Trophoblast cell (in vitro differentiated cells and primary cell): Measurements from ENCODE around the gene PHKB.

Experiments
- DNase-seq, 2 donors: peaks; one replicate each; pipeline ENCODE4 v3.0.0-alpha.2; 2016
- H2AFZ ChIP-seq: 2 replicates; pipeline ENCODE4 v1.6.1; 2013; ENCODE audit warnings: low read length, moderate library complexity, mild to moderate bottlenecking; ENCODE audit not compliant: insufficient read depth, poor library complexity
- H2AK5ac ChIP-seq: 2 replicates; pipeline ENCODE4 v1.6.1; 2013; ENCODE audit warnings: mild to moderate bottlenecking, low read length
- H2BK120ac ChIP-seq: 2 replicates; pipeline ENCODE4 v1.6.1; 2013; ENCODE audit warnings: low read length, mild to moderate bottlenecking, moderate library complexity; ENCODE audit not compliant: insufficient read depth, poor library complexity
- H2BK12ac ChIP-seq: 2 replicates; pipeline ENCODE4 v1.6.1; 2013; ENCODE audit warnings: mild to moderate bottlenecking, low read length, moderate library complexity
- H2BK5ac ChIP-seq: 2 replicates; pipeline ENCODE4 v1.6.1; 2013; ENCODE audit warnings: low read length, low read depth, moderate library complexity, mild to moderate bottlenecking; ENCODE audit not compliant: poor library complexity
- H3K14ac ChIP-seq: 2 replicates; pipeline ENCODE4 v1.6.1; 2013; ENCODE audit warnings: mild to moderate bottlenecking, low read length
- H3K18ac ChIP-seq: 2 replicates; pipeline ENCODE4 v1.6.1; 2013; ENCODE audit warnings: mild to moderate bottlenecking, low read length
- H3K23ac ChIP-seq: 2 replicates; pipeline ENCODE4 v1.6.1; 2013; ENCODE audit warnings: low read length
- H3K27ac ChIP-seq: 2 replicates; pipeline ENCODE4 v1.5.1; 2013; ENCODE audit warnings: low read depth, mild to moderate bottlenecking, inconsistent platforms, low read length, moderate library complexity
- H3K27me3 ChIP-seq: 2 replicates; pipeline ENCODE4 v1.6.1; 2013; ENCODE audit warnings: inconsistent platforms, mild to moderate bottlenecking, low read length, moderate library complexity; ENCODE audit not compliant: insufficient read depth
- H3K36me3 ChIP-seq, 2 experiments: 1 replicate in 1 of 2; 2 replicates in 1 of 2; pipeline ENCODE4 v1.6.1; 2013; ENCODE audit warnings: low read length in 2 of 2, mild to moderate bottlenecking in 2 of 2, moderate library complexity in 1 of 2; ENCODE audit not compliant: insufficient read depth in 2 of 2, control insufficient read depth in 1 of 2
- H3K4ac ChIP-seq: 2 replicates; pipeline ENCODE4 v1.6.1; 2013; ENCODE audit warnings: low read depth, mild to moderate bottlenecking, low read length, moderate library complexity
- H3K4me1 ChIP-seq, 2 experiments: 1 replicate in 1 of 2; 2 replicates in 1 of 2; pipeline ENCODE4 v1.6.1; 2013; ENCODE audit warnings: low read length in 2 of 2, mild to moderate bottlenecking in 2 of 2, moderate library complexity in 1 of 2; ENCODE audit not compliant: insufficient read depth in 2 of 2, control insufficient read depth in 1 of 2
- H3K4me2 ChIP-seq: 2 replicates; pipeline ENCODE4 v1.6.1; 2013; ENCODE audit warnings: inconsistent platforms, mild to moderate bottlenecking, low read length, moderate library complexity
- H3K4me3 ChIP-seq: 2 replicates; pipeline ENCODE4 v1.5.1; 2013; ENCODE audit warnings: mild to moderate bottlenecking, low read depth, low read length, inconsistent platforms
- H3K79me1 ChIP-seq: one replicate; pipeline ENCODE4 v1.6.1; 2013; ENCODE audit warnings: low read length
- H3K79me2 ChIP-seq: 2 replicates; pipeline ENCODE4 v1.6.1; 2013; ENCODE audit warnings: low read length, mild to moderate bottlenecking; ENCODE audit not compliant: control insufficient read depth, insufficient read depth, poor library complexity
- H3K9ac ChIP-seq: 2 replicates; pipeline ENCODE4 v1.6.1; 2013; ENCODE audit warnings: mild to moderate bottlenecking, low read length
- H3K9me3 ChIP-seq: 2 replicates; pipeline ENCODE4 v1.6.1; 2013; ENCODE audit warnings: low read depth, mild to moderate bottlenecking, control low read depth, inconsistent platforms, low read length; ENCODE audit not compliant: insufficient read depth
- H4K12ac ChIP-seq: 2 replicates; pipeline ENCODE4 v1.6.1; 2013; ENCODE audit warnings: low read depth, mild to moderate bottlenecking, low read length, moderate library complexity
- H4K8ac ChIP-seq: 2 replicates; pipeline ENCODE4 v1.6.1; 2013; ENCODE audit warnings: low read depth, mild to moderate bottlenecking, low read length, moderate library complexity
- H4K91ac ChIP-seq: one replicate; pipeline ENCODE4 v1.6.1; 2013; ENCODE audit warnings: low read depth, mild to moderate bottlenecking, low read length, moderate library complexity
- WGBS: extraction: QIAGEN DNeasy Blood & Tissue Kit; methylation state at CpG from one replicate; pipeline ENCODE4 v1.1.7; 2013; ENCODE audit warnings: missing lambda C conversion rate; ENCODE audit not compliant: insufficient read length, insufficient coverage; ENCODE audit errors: extremely low coverage; 5-methylcytosine and 5-hydroxymethylcytosine counted together

PHKB gene

GRCh38 chr16:47625115-47625567 is 164.0 kb downstream of the PHKB start:
- WGBS: no CpG with 5 or more reads among the region's 1 CpG

GRCh38 chr16:47626246-47626645 is 165.1 kb downstream of the PHKB start:
- no peak overlapping the region for H3K4ac ChIP-seq

More at GRCh38 chr16:47625115-47625567, 164.0 kb downstream of the PHKB start:
- no peak overlapping the region for H2AK5ac ChIP-seq
- no peak overlapping the region for H3K9ac ChIP-seq
- no peaks in the 10 kb centered on the region for H3K36me3 ChIP-seq
- no peaks in the 10 kb centered on the region for H3K4me1 ChIP-seq
- H2BK5ac ChIP-seq: no peak overlapping the region
- no peak overlapping the region for H2BK12ac ChIP-seq
- no peak overlapping the region for H2AFZ ChIP-seq
- no peak overlapping the region for H3K4me3 ChIP-seq
- no peak overlapping the region for H4K12ac ChIP-seq
- H3K27me3 ChIP-seq: no peaks in the 10 kb centered on the region
- no peaks in the 10 kb centered on the region for H3K9me3 ChIP-seq
- no peaks in the 10 kb centered on the region for H3K79me1 ChIP-seq
- H2BK120ac ChIP-seq: no peak overlapping the region
- no peak overlapping the region for H3K14ac ChIP-seq
- H3K18ac ChIP-seq: no peak overlapping the region
- H3K27ac ChIP-seq: no peak overlapping the region
- no peak overlapping the region for H3K23ac ChIP-seq
- DNase-seq: no peak
- no peak overlapping the region for H4K8ac ChIP-seq
- H3K4ac ChIP-seq: no peak overlapping the region
- no peak overlapping the region for H4K91ac ChIP-seq
- no peak overlapping the region for H3K4me2 ChIP-seq
- H3K79me2 ChIP-seq: no peaks in the 10 kb centered on the region

GRCh38 chr16:47627085-47627639 is 166.0 kb downstream of the PHKB start:
- no peak overlapping the region for H4K12ac ChIP-seq
- H3K18ac ChIP-seq: no peak overlapping the region
- H3K4me2 ChIP-seq: no peak overlapping the region
- no peaks in the 10 kb centered on the region for H3K4me1 ChIP-seq
- no peaks in the 10 kb centered on the region for H3K9me3 ChIP-seq
- H2BK12ac ChIP-seq: no peak overlapping the region
- no peak overlapping the region for H3K9ac ChIP-seq
- H2BK120ac ChIP-seq: no peak overlapping the region
- no peaks in the 10 kb centered on the region for H3K79me1 ChIP-seq
- no peak overlapping the region for H2BK5ac ChIP-seq
- no peak overlapping the region for H3K27ac ChIP-seq
- no peak overlapping the region for H3K14ac ChIP-seq
- no CpG with 5 or more reads among the region's 6 CpGs for WGBS
- no peak overlapping the region for H2AK5ac ChIP-seq
- no peaks in the 10 kb centered on the region for H3K27me3 ChIP-seq
- DNase-seq: peak in 1 of 2 donors; percentile 58
- no peaks in the 10 kb centered on the region for H3K36me3 ChIP-seq
- no peak overlapping the region for H3K23ac ChIP-seq
- no peak overlapping the region for H4K91ac ChIP-seq
- H3K79me2 ChIP-seq: no peaks in the 10 kb centered on the region
- H4K8ac ChIP-seq: no peak overlapping the region
- no peak overlapping the region for H2AFZ ChIP-seq
- no peak overlapping the region for H3K4ac ChIP-seq
- H3K4me3 ChIP-seq: no peak overlapping the region

More at GRCh38 chr16:47626246-47626645, 165.1 kb downstream of the PHKB start:
- no peak overlapping the region for H3K18ac ChIP-seq
- no peak overlapping the region for H4K91ac ChIP-seq
- no peaks in the 10 kb centered on the region for H3K79me2 ChIP-seq
- no peak for DNase-seq
- H2AFZ ChIP-seq: no peak overlapping the region
- no peak overlapping the region for H2AK5ac ChIP-seq
- H3K4me2 ChIP-seq: no peak overlapping the region
- no peak overlapping the region for H2BK120ac ChIP-seq
- no peaks in the 10 kb centered on the region for H3K36me3 ChIP-seq
- no peak overlapping the region for H3K4me3 ChIP-seq
- H3K9ac ChIP-seq: no peak overlapping the region
- no peak overlapping the region for H2BK12ac ChIP-seq
- no peaks in the 10 kb centered on the region for H3K79me1 ChIP-seq
- no CpG with 5 or more reads among the region's 1 CpG for WGBS
- no peaks in the 10 kb centered on the region for H3K27me3 ChIP-seq
- H2BK5ac ChIP-seq: no peak overlapping the region
- H3K23ac ChIP-seq: no peak overlapping the region
- H4K12ac ChIP-seq: no peak overlapping the region
- no peaks in the 10 kb centered on the region for H3K9me3 ChIP-seq
- H3K4me1 ChIP-seq: no peaks in the 10 kb centered on the region
- no peak overlapping the region for H3K14ac ChIP-seq
- no peak overlapping the region for H3K27ac ChIP-seq
- H4K8ac ChIP-seq: no peak overlapping the region

GRCh38 chr16:47627721-47628120 is 166.6 kb downstream of the PHKB start:
- Histone ChIP-seq H3K4ac (no peak overlapping the region), H4K8ac (no peak overlapping the region), H2BK12ac (no peak overlapping the region), H3K4me1 (no peaks in the 10 kb centered on the region), H3K27me3 (no peaks in the 10 kb centered on the region), H3K27ac (no peak overlapping the region), H2AFZ (no peak overlapping the region), H3K4me2 (no peak overlapping the region), H4K12ac (no peak overlapping the region), H3K23ac (no peak overlapping the region), H3K14ac (no peak overlapping the region), H2BK120ac (no peak overlapping the region), H3K79me1 (no peaks in the 10 kb centered on the region), H2AK5ac (no peak overlapping the region), H4K91ac (no peak overlapping the region), H3K36me3 (no peaks in the 10 kb centered on the region), H3K9me3 (no peaks in the 10 kb centered on the region), H3K18ac (no peak overlapping the region), H2BK5ac (no peak overlapping the region), H3K79me2 (no peaks in the 10 kb centered on the region), H3K9ac (no peak overlapping the region), H3K4me3 (no peak overlapping the region)
- no peak for DNase-seq
